ENCODE data around the gene LRMDA. TPM values are rescaled to one million over a fixed set of nuclear protein-coding genes. Genes with fewer than 3 reads are reported as not detected.

The LRMDA gene
- total and polyA plus RNA-seq, 2 donors (not counting 3 experiments of a cell fraction or from before 2014, with no cell fraction given): 9.7 to 18.0 TPM

GRCh38 chr10:76136961-76137360, 705.5 kb downstream of the LRMDA start:
- DNase-seq (ENCODE audit: low read depth, low spot score): no peak
- CTCF ChIA-PET: no interaction called here
- Histone ChIP-seq H3K27ac (ENCODE audit: insufficient read depth, low read depth, low read length) (no peak overlapping the region), H3K79me2 (ENCODE audit: control insufficient read depth, insufficient read depth, low read length) (no peaks in the 10 kb centered on the region), H3K36me3 (ENCODE audit: control insufficient read depth in 2 of 2, extremely low read depth in 1 of 2, insufficient read depth in 2 of 2, low read length in 2 of 2) (no peaks in the 10 kb centered on the region), H4K20me1 (replicated peaks; ENCODE audit: control insufficient read depth, extremely low read depth, insufficient read depth, low read length) (no peaks in the 10 kb centered on the region), H3K9me1 (replicated peaks; ENCODE audit: control insufficient read depth, extremely low read depth, insufficient read depth, low read length) (no peaks in the 10 kb centered on the region), H3K4me2 (ENCODE audit: insufficient read depth, low read length) (no peak overlapping the region), H3K9me3 (replicated peaks; ENCODE audit: control insufficient read depth, insufficient read depth, low read length) (no peaks in the 10 kb centered on the region), H2AFZ (ENCODE audit: low read depth, low read length) (no peak overlapping the region), H3K9ac (replicated peaks; ENCODE audit: extremely low read depth, insufficient read depth, low read length) (no peak overlapping the region), H3K4me3 (replicated peaks in 1 of 3; ENCODE audit: insufficient read depth in 1 of 3, low read depth in 1 of 3, low read length in 3 of 3) (no peak overlapping the region), H3K4me1 (ENCODE audit: control insufficient read depth, extremely low read depth, insufficient read depth, low read length) (no peaks in the 10 kb centered on the region), H3K27me3 (ENCODE audit: control insufficient read depth in 2 of 2, insufficient read depth in 2 of 2, low read length in 2 of 2) (no peaks in the 10 kb centered on the region)
- intact Hi-C loops (cut with micrococcal nuclease) (no loop called here), dilution Hi-C loops (cut with MboI; ENCODE audit: extremely low pct_ligation_motif_present, low sequenced_read_pairs) (no loop called here)
- FAIRE-seq: no peak
- no TSS peak for BruUV-seq (replicated peaks)
- POLR2A ChIA-PET: no interaction called here
- no peak for TF ChIP-seq JUN (IDR thresholded peaks at IDR 0.05; ENCODE audit: borderline replicate concordance, insufficient read depth, insufficient read length, low read depth)

GRCh38 chr10:76138286-76138685, 706.9 kb downstream of the LRMDA start:
- ChIA-PET POLR2A (no interaction called here), CTCF (no interaction called here)
- no peak overlapping the region for H3K9ac ChIP-seq (replicated peaks; ENCODE audit: extremely low read depth, insufficient read depth, low read length)
- H3K36me3 ChIP-seq (ENCODE audit: control insufficient read depth in 2 of 2, extremely low read depth in 1 of 2, insufficient read depth in 2 of 2, low read length in 2 of 2): no peaks in the 10 kb centered on the region
- TF ChIP-seq MYC (IDR thresholded peaks at IDR 0.05; ENCODE audit: low read depth, low read length) (no peak), CTCF (IDR thresholded peaks at IDR 0.05; ENCODE audit: extremely low read depth in 1 of 2, insufficient read depth in 1 of 2, low read depth in 1 of 2, low read length in 2 of 2) (no peak), POLR2AphosphoS5 (IDR thresholded peaks at IDR 0.05; ENCODE audit: insufficient read depth, low read depth, low read length) (no peak), JUN (IDR thresholded peaks at IDR 0.05; ENCODE audit: borderline replicate concordance, insufficient read depth, insufficient read length, low read depth) (no peak), EZH2 (IDR thresholded peaks at IDR 0.05; ENCODE audit: borderline replicate concordance, low read depth, low read length, severe bottlenecking) (no peak), GATA2 (IDR thresholded peaks at IDR 0.05; ENCODE audit: insufficient read depth, insufficient read length, low read depth, low read length) (no peak), POLR2A (IDR thresholded peaks at IDR 0.05; ENCODE audit: low read depth, low read length) (no peak), MAX (IDR thresholded peaks at IDR 0.05; ENCODE audit: insufficient read depth, insufficient read length) (no peak)
- dilution Hi-C loops (cut with MboI; ENCODE audit: extremely low pct_ligation_motif_present, low sequenced_read_pairs) (no loop called here), intact Hi-C loops (cut with micrococcal nuclease) (no loop called here)
- no peaks in the 10 kb centered on the region for H3K27me3 ChIP-seq (ENCODE audit: control insufficient read depth in 2 of 2, insufficient read depth in 2 of 2, low read length in 2 of 2)
- no peaks in the 10 kb centered on the region for H3K79me2 ChIP-seq (ENCODE audit: control insufficient read depth, insufficient read depth, low read length)
- FAIRE-seq (no peak), DNase-seq (ENCODE audit: low read depth, low spot score) (no peak)
- no peaks in the 10 kb centered on the region for H4K20me1 ChIP-seq (replicated peaks; ENCODE audit: control insufficient read depth, extremely low read depth, insufficient read depth, low read length)
- no peak overlapping the region for H3K27ac ChIP-seq (ENCODE audit: insufficient read depth, low read depth, low read length)
- H3K4me3 ChIP-seq (replicated peaks in 1 of 3; ENCODE audit: insufficient read depth in 1 of 3, low read depth in 1 of 3, low read length in 3 of 3): no peak overlapping the region
- H3K9me1 ChIP-seq (replicated peaks; ENCODE audit: control insufficient read depth, extremely low read depth, insufficient read depth, low read length): no peaks in the 10 kb centered on the region
- no peak overlapping the region for H3K4me2 ChIP-seq (ENCODE audit: insufficient read depth, low read length)
- no peak overlapping the region for H2AFZ ChIP-seq (ENCODE audit: low read depth, low read length)
- no peaks in the 10 kb centered on the region for H3K4me1 ChIP-seq (ENCODE audit: control insufficient read depth, extremely low read depth, insufficient read depth, low read length)
- BruUV-seq (replicated peaks): no TSS peak
- no peaks in the 10 kb centered on the region for H3K9me3 ChIP-seq (replicated peaks; ENCODE audit: control insufficient read depth, insufficient read depth, low read length)
